H7 (cell line): ENCODE measurements around the gene SBK3. TPM values are rescaled to one million over a fixed set of nuclear protein-coding genes. Genes with fewer than 3 reads are reported as not detected.

Experiments
- DNase-seq: peaks from one replicate; pipeline ENCODE4 v3.0.0; 2012
- H3K27me3 ChIP-seq: 2 replicates; pipeline ENCODE4 v1.6.0; 2011; ENCODE audit warnings: mild to moderate bottlenecking, low read length; ENCODE audit not compliant: control insufficient read depth, insufficient read depth
- H3K36me3 ChIP-seq: replicated peaks from 2 replicates; pipeline ENCODE4 v1.5.1; 2011; ENCODE audit warnings: low read length; ENCODE audit not compliant: control insufficient read depth, insufficient read depth
- H3K4me3 ChIP-seq: 2 replicates; pipeline ENCODE4 v1.5.1; 2011; ENCODE audit warnings: low read depth, mild to moderate bottlenecking, control low read depth, low read length, moderate library complexity; ENCODE audit not compliant: insufficient read depth
- total RNA-seq: library from RNA; depleted of rRNA; stranded (reverse); fragments of >200 nt; shearing (Covaris generic); gene quantifications from 2 replicates; pipeline ENCODE4 v1.2.3, GENCODE V29; 2014

SBK3 gene
- total RNA-seq, 1 experiment from 2014 or later: 0.17 TPM

- H3K27me3 ChIP-seq: no peaks in the 10 kb centered on the region
- peak; percentile 75 for DNase-seq
- no peak overlapping the region for H3K4me3 ChIP-seq
- no peaks in the 10 kb centered on the region for H3K36me3 ChIP-seq
Observed at GRCh38 chr19:55526216-55527196, 18.8 kb downstream of the SBK3 start.

- H3K4me3 ChIP-seq: no peak overlapping the region
- H3K36me3 ChIP-seq: no peaks in the 10 kb centered on the region
- H3K27me3 ChIP-seq: no peaks in the 10 kb centered on the region
- peak; percentile 54 for DNase-seq
Observed at GRCh38 chr19:55525289-55526101, 19.8 kb downstream of the SBK3 start.

GRCh38 chr19:55520691-55521292 is 24.6 kb downstream of the SBK3 start:
- Histone ChIP-seq H3K4me3 (no peak overlapping the region), H3K27me3 (no peaks in the 10 kb centered on the region), H3K36me3 (no peaks in the 10 kb centered on the region)
- no peak for DNase-seq

- no peaks in the 10 kb centered on the region for H3K27me3 ChIP-seq
- DNase-seq: no peak
- H3K36me3 ChIP-seq: no peaks in the 10 kb centered on the region
- H3K4me3 ChIP-seq: no peak overlapping the region
Observed at GRCh38 chr19:55519451-55520311, 25.7 kb downstream of the SBK3 start.

GRCh38 chr19:55516878-55517620 is 28.3 kb downstream of the SBK3 start:
- no peaks in the 10 kb centered on the region for H3K36me3 ChIP-seq
- peak; percentile 100 for DNase-seq
- H3K27me3 ChIP-seq: no peaks in the 10 kb centered on the region
- H3K4me3 ChIP-seq: peak overlapping the region; percentile 40

GRCh38 chr19:55508120-55508519 is 37.2 kb downstream of the SBK3 start:
- Histone ChIP-seq H3K27me3 (peaks cover 5% of the 10 kb centered on the region), H3K4me3 (no peak overlapping the region), H3K36me3 (no peaks in the 10 kb centered on the region)
- DNase-seq: no peak

GRCh38 chr19:55504981-55505380 is 40.4 kb downstream of the SBK3 start:
- no peak for DNase-seq
- peaks cover 8% of the 10 kb centered on the region for H3K27me3 ChIP-seq
- H3K4me3 ChIP-seq: no peak overlapping the region
- H3K36me3 ChIP-seq: no peaks in the 10 kb centered on the region

GRCh38 chr19:55504252-55504603 is 41.1 kb downstream of the SBK3 start:
- Histone ChIP-seq H3K4me3 (no peak overlapping the region), H3K27me3 (peaks cover 8% of the 10 kb centered on the region), H3K36me3 (no peaks in the 10 kb centered on the region)
- DNase-seq: no peak

- peak; percentile 99 for DNase-seq
- peaks cover 8% of the 10 kb centered on the region for H3K27me3 ChIP-seq
- peak overlapping the region; percentile 28; the same call in 1 of the 2 replicates for H3K4me3 ChIP-seq
- no peaks in the 10 kb centered on the region for H3K36me3 ChIP-seq
Observed at GRCh38 chr19:55503502-55504251, 41.7 kb downstream of the SBK3 start.

GRCh38 chr19:55503157-55503501 is 42.2 kb downstream of the SBK3 start:
- Histone ChIP-seq H3K27me3 (peaks cover 8% of the 10 kb centered on the region), H3K4me3 (no peak overlapping the region), H3K36me3 (no peaks in the 10 kb centered on the region)
- no peak for DNase-seq

- Histone ChIP-seq H3K27me3 (peaks cover 8% of the 10 kb centered on the region), H3K36me3 (no peaks in the 10 kb centered on the region), H3K4me3 (no peak overlapping the region)
- DNase-seq: no peak
Observed at GRCh38 chr19:55502197-55502952, 43.0 kb downstream of the SBK3 start.

- Histone ChIP-seq H3K27me3 (peaks cover 8% of the 10 kb centered on the region), H3K4me3 (no peak overlapping the region), H3K36me3 (no peaks in the 10 kb centered on the region)
- no peak for DNase-seq
Observed at GRCh38 chr19:55500368-55500952, 44.9 kb downstream of the SBK3 start.
